ENCODE measurements around the gene RBM23.
A peak's percentile ranks its signal among the peaks of the same experiment; 100 is the strongest.

The RBM23 gene

DNA sequence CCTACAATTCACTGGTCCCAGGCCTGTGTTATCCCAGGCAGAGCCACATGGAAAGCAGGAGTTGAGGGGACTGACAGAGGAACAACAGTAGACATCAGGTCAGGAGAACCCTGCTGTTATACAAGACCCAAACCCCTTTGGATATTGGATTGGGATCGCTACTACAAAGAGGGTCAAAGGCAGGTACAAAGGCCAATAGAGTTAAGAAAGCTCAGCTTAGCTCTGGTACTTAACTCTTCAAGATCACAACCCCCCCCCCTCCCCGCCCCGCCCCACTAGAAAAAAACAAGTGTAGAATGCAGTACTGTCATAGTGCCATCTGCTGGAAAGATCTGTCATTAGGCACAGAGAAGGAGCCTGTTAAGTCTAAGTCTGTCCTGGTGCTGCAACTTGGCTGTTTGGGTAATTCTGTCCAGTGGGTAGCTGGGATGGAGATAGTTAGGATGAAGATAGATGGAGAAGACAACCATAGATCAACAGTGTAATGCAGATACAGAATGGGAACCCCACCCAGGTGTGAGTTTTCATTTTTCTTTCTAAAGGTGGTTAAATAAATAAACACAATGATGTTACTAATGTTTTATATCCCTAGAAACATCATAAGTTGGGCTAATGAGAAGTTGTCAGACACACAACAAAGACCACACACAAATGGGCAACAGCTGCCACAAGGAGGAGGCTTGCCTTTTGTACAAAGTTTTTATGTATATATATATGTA is 18.7 kb downstream of the RBM23 start:
- TF ChIP-seq, protein P1, sequence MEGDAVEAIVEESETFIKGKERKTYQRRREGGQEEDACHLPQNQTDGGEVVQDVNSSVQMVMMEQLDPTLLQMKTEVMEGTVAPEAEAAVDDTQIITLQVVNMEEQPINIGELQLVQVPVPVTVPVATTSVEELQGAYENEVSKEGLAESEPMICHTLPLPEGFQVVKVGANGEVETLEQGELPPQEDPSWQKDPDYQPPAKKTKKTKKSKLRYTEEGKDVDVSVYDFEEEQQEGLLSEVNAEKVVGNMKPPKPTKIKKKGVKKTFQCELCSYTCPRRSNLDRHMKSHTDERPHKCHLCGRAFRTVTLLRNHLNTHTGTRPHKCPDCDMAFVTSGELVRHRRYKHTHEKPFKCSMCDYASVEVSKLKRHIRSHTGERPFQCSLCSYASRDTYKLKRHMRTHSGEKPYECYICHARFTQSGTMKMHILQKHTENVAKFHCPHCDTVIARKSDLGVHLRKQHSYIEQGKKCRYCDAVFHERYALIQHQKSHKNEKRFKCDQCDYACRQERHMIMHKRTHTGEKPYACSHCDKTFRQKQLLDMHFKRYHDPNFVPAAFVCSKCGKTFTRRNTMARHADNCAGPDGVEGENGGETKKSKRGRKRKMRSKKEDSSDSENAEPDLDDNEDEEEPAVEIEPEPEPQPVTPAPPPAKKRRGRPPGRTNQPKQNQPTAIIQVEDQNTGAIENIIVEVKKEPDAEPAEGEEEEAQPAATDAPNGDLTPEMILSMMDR (conservative IDR thresholded peaks at IDR 0.05), result peak; percentile 83
- H3K27ac ChIP-seq, result no peak overlapping the region

DNA sequence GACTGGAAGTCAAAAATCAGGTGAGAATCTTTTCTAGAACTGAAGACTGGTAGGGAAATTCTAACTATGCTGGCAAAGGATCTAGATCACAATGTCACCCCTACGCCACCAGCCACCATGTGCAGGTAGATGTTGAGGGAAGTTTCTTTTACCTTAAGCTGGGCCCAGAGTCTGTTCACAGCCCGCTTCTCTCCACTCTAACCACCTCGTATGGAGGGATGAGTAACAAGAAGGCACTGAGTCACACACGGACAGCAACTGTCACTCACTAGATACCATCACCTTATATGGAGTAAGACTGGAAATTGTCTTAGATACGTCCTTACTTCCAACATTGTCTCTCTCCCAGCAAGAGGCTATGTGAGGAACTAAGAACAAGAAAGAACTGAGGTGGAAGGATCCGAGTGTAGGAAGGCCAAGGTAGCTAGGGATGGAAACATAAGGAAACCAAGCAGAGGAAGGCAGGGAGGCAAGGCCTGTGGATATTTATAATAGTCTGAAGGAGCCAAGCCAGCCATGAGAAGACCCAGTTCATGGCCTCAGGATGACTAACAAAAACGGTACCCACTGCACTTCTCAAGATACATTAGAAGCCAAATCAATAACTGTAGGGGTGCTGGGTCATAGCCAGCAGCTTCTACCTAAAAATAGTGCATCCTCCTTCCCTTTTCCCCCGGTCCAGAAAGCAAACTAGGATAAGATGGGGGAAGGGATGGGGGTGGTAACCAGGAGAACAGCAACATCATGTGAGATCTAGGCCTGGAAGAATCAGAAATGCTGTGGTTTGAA is 20.5 kb downstream of the RBM23 start:
- H3K27ac ChIP-seq, result no peak overlapping the region
- TF ChIP-seq, protein P1 (conservative IDR thresholded peaks at IDR 0.05), result no peak

DNA sequence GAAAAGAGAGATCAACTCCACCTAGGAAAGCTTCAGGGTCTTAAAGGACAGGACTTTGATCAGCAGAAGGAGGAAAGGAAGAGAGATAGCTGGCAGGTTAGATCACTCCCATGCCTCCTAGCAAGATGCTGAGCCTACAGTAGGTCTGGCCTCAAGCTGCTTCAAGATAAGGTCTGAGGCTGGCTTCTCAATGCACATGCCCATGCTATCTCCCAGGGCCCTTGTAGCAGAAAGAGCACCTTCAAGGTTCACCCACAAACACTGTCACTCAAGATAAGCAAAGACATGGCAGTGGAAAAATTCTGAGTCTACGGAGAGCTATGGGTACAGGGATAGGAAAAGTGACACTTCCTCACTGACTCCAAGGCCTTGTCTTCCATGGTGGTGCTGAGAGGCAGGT is 21.6 kb downstream of the RBM23 start:
- H3K27ac ChIP-seq, result no peak overlapping the region
- TF ChIP-seq, protein P1 (conservative IDR thresholded peaks at IDR 0.05), result no peak

DNA sequence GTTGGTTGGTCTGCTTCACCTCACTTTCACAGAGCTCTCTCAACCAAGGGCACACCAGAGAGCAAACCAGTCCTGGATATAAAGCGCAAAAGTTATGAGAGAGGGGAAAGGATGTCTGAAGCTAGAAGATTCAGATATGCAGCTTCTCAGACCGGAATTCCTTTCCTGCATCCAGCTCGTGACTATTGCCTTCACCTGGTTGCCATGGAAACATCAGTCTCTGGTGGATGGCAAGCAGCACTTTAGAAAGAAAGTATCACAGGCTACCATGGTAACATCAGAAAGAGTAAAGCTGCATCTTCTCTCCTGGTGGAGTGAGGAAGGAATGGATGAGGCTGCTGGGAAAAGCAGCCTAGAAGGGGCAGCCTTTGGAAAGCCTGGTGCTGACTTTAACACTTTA is 22.2 kb downstream of the RBM23 start:
- TF ChIP-seq, protein P1 (conservative IDR thresholded peaks at IDR 0.05), result no peak

DNA sequence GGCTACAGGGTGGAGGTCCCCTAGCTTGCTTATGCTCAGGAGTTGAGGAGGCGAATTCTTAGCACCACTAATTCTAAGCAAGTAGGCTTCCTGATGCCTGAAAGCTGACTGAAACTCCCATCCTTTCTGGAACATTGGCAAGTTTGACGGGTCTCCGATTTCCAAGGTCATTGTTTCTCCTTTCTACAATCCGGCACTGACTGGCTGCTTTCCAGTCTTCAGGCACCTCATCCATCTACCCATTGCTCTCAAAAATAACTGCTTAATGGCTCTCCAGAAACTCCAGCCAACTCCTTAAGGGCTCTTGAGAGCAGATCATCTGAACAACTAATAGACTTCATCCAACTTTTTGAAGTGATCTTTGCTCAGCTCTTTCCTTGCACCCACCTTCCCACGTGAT is 22.6 kb downstream of the RBM23 start:
- TF ChIP-seq, protein P1 (conservative IDR thresholded peaks at IDR 0.05), result no peak

More for the DNA sequence above, 22.2 kb downstream of the RBM23 start:
- no peak overlapping the region for H3K27ac ChIP-seq

DNA sequence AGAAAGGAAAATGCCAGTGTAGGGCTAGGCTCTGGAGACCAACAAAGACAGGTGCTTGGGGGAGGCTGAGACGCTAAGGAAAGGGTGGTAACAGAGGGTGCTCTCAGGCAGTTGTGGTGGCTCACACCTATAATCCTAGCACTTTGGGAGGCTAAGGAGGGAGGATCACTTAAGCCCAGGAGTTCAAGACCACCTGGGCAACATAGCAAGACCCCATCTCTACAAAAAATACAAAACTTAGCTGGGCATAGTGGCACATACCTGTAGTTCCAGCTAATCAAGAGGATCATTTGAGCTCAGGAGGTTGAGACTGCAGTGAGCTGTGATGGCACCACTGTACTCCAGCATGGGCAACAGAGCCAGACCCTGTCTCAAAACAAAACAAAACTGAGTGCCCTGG is 23.5 kb downstream of the RBM23 start:
- H3K27ac ChIP-seq, result no peak overlapping the region
- TF ChIP-seq, protein P1 (conservative IDR thresholded peaks at IDR 0.05), result no peak

More for the DNA sequence above, 22.6 kb downstream of the RBM23 start:
- H3K27ac ChIP-seq, result no peak overlapping the region

DNA sequence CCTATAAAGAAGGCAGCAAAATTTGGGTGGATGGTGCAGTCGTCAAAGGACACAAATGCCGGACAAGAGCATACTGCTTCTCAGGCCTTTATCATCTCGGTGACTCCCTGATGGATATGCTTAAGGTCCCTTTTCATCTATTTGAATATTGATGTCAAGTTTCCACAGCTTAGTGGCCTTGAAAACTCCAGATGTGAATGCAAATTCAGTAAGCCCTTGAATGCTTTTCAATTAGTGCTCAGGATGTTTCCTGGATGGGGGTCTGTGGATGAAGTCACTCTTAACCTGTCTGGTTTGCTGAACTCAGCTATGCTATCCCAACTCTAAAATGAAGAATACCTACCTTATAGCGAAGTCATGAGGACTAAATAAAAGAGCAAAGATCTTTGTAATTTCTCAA is 25.2 kb downstream of the RBM23 start:
- H3K27ac ChIP-seq, result no peak overlapping the region
- TF ChIP-seq, protein P1 (conservative IDR thresholded peaks at IDR 0.05), result no peak
